ENCODE measurements around the gene PCBP4.
A peak's percentile ranks its signal among the peaks of the same experiment; 100 is the strongest.

Gene PCBP4

DNA sequence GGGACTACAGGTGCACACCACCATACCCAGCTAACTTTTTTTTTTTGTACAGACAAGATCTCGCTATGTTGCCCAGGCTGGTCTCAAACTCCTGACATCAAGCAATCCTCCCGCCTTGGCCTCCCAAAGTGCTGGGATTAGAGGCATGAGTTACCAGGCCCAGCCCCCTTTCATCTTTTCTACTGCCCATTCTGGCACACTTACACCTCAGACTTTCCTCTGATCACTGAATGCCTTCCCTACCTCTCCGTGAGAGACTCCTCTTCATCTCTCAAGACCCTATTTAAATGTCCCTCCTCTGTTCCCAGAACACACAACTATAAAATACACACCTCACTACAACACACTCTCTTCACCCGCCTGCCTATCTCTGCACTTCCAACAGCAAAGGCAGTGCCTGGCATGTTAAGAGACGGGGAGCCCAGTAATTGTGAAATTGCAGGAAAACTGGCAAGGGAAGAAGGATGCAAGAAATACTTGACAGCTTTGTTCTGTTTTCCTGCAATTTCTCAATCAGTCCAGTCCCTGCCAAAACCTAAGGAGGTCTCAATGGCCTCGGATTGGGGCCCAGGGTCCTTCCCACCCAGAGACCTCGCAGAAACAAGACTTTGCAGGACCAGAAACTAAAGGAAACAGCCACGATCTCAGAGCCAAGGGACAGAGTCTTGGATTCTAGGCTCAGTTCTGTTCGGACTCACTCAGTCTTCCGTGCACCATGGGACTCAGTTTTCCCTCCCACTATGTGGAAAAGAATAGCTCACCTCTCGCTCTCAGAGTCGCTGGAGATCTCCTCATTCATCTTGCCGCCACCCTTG is 26.4 kb downstream of the PCBP4 start:
- Mint-ChIP-seq H3K27me3 (ENCODE audit: low read depth) (no peaks in the 10 kb centered on the region), H3K4me3 (peak overlapping the region; percentile 93), H3K36me3 (ENCODE audit: low read depth) (peaks cover 21% of the 10 kb centered on the region), H3K27ac (peak overlapping the region; percentile 65), H3K9me3 (no peaks in the 10 kb centered on the region), H3K4me1 (ENCODE audit: low read depth) (peaks cover 20% of the 10 kb centered on the region)
- no peak for DNase-seq (ENCODE audit: low spot score)

DNA sequence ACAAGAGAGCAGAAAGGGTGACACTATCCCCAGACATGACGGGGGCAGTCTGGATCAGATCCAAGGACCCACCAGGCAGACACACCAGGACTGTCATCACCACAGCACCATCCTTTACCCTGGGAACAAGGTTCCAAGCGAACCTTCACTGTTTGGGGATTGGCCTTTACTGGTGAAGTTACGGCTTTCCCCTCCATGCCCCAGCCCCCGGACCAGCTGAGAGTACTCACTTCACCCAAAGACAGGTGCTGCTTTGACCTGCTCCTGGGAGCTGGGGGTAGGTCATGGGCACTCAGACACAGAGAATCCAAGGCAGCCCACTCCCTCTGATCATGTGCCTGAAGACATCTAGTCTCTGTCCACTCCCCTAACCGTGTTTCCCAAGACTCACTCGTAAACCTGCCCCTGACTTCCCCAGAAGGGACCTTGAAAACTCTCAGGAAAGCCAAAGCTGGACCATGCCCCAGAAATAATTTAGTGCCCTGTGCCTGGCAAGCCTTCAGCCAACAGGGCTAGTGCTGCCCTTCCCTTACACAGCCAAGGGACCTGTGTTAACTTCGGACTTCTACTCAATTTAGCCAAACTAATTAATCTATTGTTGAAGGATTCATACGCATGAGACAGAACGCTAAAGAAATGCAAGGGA is 28.4 kb downstream of the PCBP4 start:
- H3K27ac Mint-ChIP-seq: no peak overlapping the region
- no peak for DNase-seq (ENCODE audit: low spot score)
- peaks cover 20% of the 10 kb centered on the region for H3K4me1 Mint-ChIP-seq (ENCODE audit: low read depth)
- no peak overlapping the region for H3K4me3 Mint-ChIP-seq
- no peaks in the 10 kb centered on the region for H3K9me3 Mint-ChIP-seq
- H3K36me3 Mint-ChIP-seq (ENCODE audit: low read depth): peaks cover 24% of the 10 kb centered on the region
- H3K27me3 Mint-ChIP-seq (ENCODE audit: low read depth): no peaks in the 10 kb centered on the region

GRCh38 chr3:51937611-51938450 is 29.4 kb downstream of the PCBP4 start:
- no peak for DNase-seq (ENCODE audit: low spot score)
- Mint-ChIP-seq H3K9me3 (no peaks in the 10 kb centered on the region), H3K36me3 (ENCODE audit: low read depth) (peaks cover 29% of the 10 kb centered on the region), H3K4me1 (ENCODE audit: low read depth) (peaks cover 17% of the 10 kb centered on the region), H3K27me3 (ENCODE audit: low read depth) (no peaks in the 10 kb centered on the region), H3K27ac (no peak overlapping the region), H3K4me3 (no peak overlapping the region)

GRCh38 chr3:51937014-51937413 is 30.2 kb downstream of the PCBP4 start:
- H3K27ac Mint-ChIP-seq: no peak overlapping the region
- H3K36me3 Mint-ChIP-seq (ENCODE audit: low read depth): peaks cover 29% of the 10 kb centered on the region

GRCh38 chr3:51935886-51936755 is 31.1 kb downstream of the PCBP4 start:
- DNase-seq (ENCODE audit: low spot score): no peak
- no peak overlapping the region for H3K27ac Mint-ChIP-seq
- peaks cover 13% of the 10 kb centered on the region for H3K4me1 Mint-ChIP-seq (ENCODE audit: low read depth)
- no peaks in the 10 kb centered on the region for H3K27me3 Mint-ChIP-seq (ENCODE audit: low read depth)
- H3K4me3 Mint-ChIP-seq: no peak overlapping the region
- no peaks in the 10 kb centered on the region for H3K9me3 Mint-ChIP-seq
- peaks cover 27% of the 10 kb centered on the region for H3K36me3 Mint-ChIP-seq (ENCODE audit: low read depth)

More at GRCh38 chr3:51937014-51937413, 30.2 kb downstream of the PCBP4 start:
- no peak overlapping the region for H3K4me3 Mint-ChIP-seq
- no peaks in the 10 kb centered on the region for H3K27me3 Mint-ChIP-seq (ENCODE audit: low read depth)
- H3K9me3 Mint-ChIP-seq: no peaks in the 10 kb centered on the region
- peaks cover 14% of the 10 kb centered on the region for H3K4me1 Mint-ChIP-seq (ENCODE audit: low read depth)
- no peak for DNase-seq (ENCODE audit: low spot score)

GRCh38 chr3:51934991-51935885 is 32.0 kb downstream of the PCBP4 start:
- H3K9me3 Mint-ChIP-seq: no peaks in the 10 kb centered on the region
- H3K4me1 Mint-ChIP-seq (ENCODE audit: low read depth): peaks cover 6% of the 10 kb centered on the region
- H3K27ac Mint-ChIP-seq: no peak overlapping the region
- H3K36me3 Mint-ChIP-seq (ENCODE audit: low read depth): peaks cover 25% of the 10 kb centered on the region
- no peak for DNase-seq (ENCODE audit: low spot score)
- no peaks in the 10 kb centered on the region for H3K27me3 Mint-ChIP-seq (ENCODE audit: low read depth)
- no peak overlapping the region for H3K4me3 Mint-ChIP-seq

- Mint-ChIP-seq H3K36me3 (ENCODE audit: low read depth) (peaks cover 25% of the 10 kb centered on the region), H3K27me3 (ENCODE audit: low read depth) (no peaks in the 10 kb centered on the region), H3K27ac (no peak overlapping the region), H3K4me1 (ENCODE audit: low read depth) (peaks cover 3% of the 10 kb centered on the region), H3K9me3 (no peaks in the 10 kb centered on the region), H3K4me3 (no peak overlapping the region)
- DNase-seq (ENCODE audit: low spot score): no peak
Observed at GRCh38 chr3:51934139-51934850, 33.0 kb downstream of the PCBP4 start.

DNA sequence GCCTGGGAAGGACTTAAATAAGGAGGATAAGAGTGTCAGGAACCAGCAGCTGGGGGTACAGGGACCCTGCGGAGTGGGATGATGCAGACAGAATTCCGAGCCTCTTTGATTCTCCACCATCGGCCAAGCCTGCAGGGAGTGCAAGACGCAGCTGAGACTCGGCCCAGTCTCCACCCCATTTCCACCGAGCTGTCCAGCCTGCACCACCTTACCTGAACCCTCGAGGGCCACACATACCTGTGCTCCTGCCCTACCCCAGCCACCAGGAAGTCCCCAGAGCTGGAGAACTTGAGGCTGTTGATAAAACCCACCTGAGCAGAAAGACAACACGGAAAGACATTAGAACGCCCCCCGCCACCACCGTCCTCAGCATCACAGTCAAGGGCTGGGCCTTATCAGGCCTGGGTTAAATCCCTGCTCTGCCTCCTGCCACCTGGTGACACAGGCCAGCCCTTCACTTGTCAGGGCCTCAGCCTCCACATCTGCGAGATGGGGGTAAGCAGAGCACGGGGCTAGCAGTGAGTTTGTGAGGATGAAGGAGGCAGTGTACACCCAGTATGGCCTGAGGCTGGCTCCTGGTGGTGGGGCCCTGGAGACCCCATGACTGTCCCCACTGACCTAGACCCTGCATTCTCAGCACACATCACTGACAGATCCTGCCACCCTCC is 33.6 kb downstream of the PCBP4 start:
- H3K27me3 Mint-ChIP-seq (ENCODE audit: low read depth): no peaks in the 10 kb centered on the region
- H3K27ac Mint-ChIP-seq: no peak overlapping the region
- no peak for DNase-seq (ENCODE audit: low spot score)
- peaks cover 22% of the 10 kb centered on the region for H3K36me3 Mint-ChIP-seq (ENCODE audit: low read depth)
- H3K4me3 Mint-ChIP-seq: no peak overlapping the region
- H3K4me1 Mint-ChIP-seq (ENCODE audit: low read depth): no peaks in the 10 kb centered on the region
- no peaks in the 10 kb centered on the region for H3K9me3 Mint-ChIP-seq

DNA sequence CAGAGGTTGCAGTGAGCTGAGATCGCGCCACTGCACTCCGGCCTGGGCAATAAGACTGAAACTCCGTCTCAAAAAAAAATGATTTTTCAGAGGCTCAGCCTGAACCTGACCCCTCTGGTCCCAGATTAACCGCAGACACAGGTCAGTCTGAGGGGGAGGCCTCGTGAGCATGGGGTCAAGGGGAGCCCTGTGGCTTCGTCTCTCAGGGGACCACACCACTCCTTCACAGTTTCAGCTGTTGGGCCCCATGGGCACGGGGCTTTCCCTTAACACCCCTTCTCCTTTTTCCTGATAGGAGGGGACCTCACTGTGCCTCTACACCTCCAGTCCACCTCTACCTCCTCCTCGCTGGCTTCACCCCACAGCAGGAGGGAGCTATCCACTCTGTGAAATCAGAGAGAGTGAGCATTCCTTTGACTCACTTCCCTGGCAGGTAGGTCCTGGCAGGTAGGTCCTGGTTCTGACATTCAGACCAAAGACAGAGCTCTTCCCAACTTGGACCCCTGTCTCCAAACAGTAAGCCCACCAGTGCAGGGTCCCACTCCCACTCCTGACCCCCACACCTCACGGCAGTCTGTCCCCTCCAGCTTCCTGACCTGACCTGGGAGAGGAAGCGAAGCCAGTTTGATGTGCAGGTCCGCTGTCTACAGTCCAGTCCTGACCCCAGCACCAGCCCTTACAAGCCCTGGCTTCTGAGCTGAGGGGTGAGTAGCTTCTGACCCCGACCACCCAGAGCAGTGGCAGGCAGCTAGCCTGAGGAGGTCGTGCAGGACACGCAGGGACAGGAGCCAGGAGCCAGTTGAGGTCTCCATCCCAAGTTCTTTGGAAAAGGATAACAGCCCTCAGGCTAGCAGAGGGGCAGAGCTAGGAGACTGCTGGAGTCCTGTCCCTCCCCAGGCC is 34.5 kb downstream of the PCBP4 start:
- no peak overlapping the region for H3K27ac Mint-ChIP-seq
- no peaks in the 10 kb centered on the region for H3K4me1 Mint-ChIP-seq (ENCODE audit: low read depth)
- no peaks in the 10 kb centered on the region for H3K9me3 Mint-ChIP-seq
- no peak for DNase-seq (ENCODE audit: low spot score)
- H3K27me3 Mint-ChIP-seq (ENCODE audit: low read depth): no peaks in the 10 kb centered on the region
- peaks cover 18% of the 10 kb centered on the region for H3K36me3 Mint-ChIP-seq (ENCODE audit: low read depth)
- no peak overlapping the region for H3K4me3 Mint-ChIP-seq

DNA sequence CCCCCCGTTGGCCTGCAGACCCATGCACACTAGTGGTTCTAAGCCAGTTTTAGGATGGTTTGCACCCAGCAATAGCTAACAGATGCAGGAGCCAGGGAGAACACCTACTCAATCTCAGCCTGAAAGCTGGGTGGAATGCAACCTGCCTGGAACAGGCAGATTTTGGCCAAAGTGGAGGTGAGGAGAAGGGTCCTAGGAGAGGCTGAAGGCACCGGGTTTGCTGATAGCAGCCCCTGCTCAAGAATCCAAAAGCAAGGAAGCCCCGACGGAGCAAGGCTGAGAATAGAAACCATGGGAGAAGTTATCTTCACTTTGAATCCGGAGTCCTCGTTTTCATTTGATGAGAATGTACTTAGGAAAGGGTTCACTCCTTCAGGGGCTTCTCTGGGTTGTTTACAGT is 35.5 kb downstream of the PCBP4 start:
- Mint-ChIP-seq H3K4me3 (no peak overlapping the region), H3K36me3 (ENCODE audit: low read depth) (peaks cover 10% of the 10 kb centered on the region)

GRCh38 chr3:51930439-51930838 is 36.8 kb downstream of the PCBP4 start:
- H3K36me3 Mint-ChIP-seq (ENCODE audit: low read depth): peaks cover 8% of the 10 kb centered on the region
- H3K4me1 Mint-ChIP-seq (ENCODE audit: low read depth): no peaks in the 10 kb centered on the region
- H3K27ac Mint-ChIP-seq: no peak overlapping the region

More for the DNA sequence above, 35.5 kb downstream of the PCBP4 start:
- DNase-seq (ENCODE audit: low spot score): no peak
- H3K27me3 Mint-ChIP-seq (ENCODE audit: low read depth): no peaks in the 10 kb centered on the region
- H3K9me3 Mint-ChIP-seq: no peaks in the 10 kb centered on the region
- H3K4me1 Mint-ChIP-seq (ENCODE audit: low read depth): no peaks in the 10 kb centered on the region
- no peak overlapping the region for H3K27ac Mint-ChIP-seq

More at GRCh38 chr3:51930439-51930838, 36.8 kb downstream of the PCBP4 start:
- no peak for DNase-seq (ENCODE audit: low spot score)
- Mint-ChIP-seq H3K4me3 (no peak overlapping the region), H3K27me3 (ENCODE audit: low read depth) (no peaks in the 10 kb centered on the region), H3K9me3 (no peaks in the 10 kb centered on the region)
